ENCODE measurements around the gene CCDC192. TPM values are rescaled to one million over a fixed set of nuclear protein-coding genes. Genes with fewer than 3 reads are reported as not detected.

CCDC192 gene
- total RNA-seq, 2 experiments from 2014 or later = not detected

DNA sequence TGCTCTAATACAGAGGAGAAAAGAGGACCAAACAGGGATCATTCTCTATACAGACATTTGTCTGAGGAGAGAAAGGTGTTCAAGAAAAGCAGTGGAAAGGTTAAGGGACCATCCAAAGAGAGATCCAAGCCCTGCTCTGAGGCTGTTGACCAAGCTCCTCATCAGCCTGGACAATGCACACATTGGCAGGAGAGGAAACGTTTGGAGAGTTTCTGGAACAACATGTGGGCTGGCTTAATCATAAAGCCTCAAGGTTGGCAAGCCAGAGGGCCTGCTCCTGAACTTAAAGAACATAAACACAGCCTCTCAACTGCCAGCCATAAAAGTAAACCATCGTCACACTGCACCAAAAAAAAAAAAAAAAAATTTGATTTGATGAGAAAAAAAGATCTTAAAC, 196.0 kb downstream of the CCDC192 start:
- no peak for DNase-seq
- Mint-ChIP-seq H3K9me3 (no peaks in the 10 kb centered on the region), H3K4me1 (ENCODE audit: low read depth) (no peaks in the 10 kb centered on the region), H3K27ac (no peak overlapping the region), H3K36me3 (ENCODE audit: low read depth) (no peaks in the 10 kb centered on the region), H3K4me3 (no peak overlapping the region), H3K27me3 (no peaks in the 10 kb centered on the region)
- H3K36me3 ChIP-seq (ENCODE audit: insufficient read depth, low read length) = no peaks in the 10 kb centered on the region
- no peak for ATAC-seq (ENCODE audit: poor library complexity)
- no peaks in the 10 kb centered on the region for H3K27me3 ChIP-seq (ENCODE audit: control insufficient read depth in 1 of 2, insufficient read depth in 2 of 2, low read length in 2 of 2)
- TF ChIP-seq, protein P1, sequence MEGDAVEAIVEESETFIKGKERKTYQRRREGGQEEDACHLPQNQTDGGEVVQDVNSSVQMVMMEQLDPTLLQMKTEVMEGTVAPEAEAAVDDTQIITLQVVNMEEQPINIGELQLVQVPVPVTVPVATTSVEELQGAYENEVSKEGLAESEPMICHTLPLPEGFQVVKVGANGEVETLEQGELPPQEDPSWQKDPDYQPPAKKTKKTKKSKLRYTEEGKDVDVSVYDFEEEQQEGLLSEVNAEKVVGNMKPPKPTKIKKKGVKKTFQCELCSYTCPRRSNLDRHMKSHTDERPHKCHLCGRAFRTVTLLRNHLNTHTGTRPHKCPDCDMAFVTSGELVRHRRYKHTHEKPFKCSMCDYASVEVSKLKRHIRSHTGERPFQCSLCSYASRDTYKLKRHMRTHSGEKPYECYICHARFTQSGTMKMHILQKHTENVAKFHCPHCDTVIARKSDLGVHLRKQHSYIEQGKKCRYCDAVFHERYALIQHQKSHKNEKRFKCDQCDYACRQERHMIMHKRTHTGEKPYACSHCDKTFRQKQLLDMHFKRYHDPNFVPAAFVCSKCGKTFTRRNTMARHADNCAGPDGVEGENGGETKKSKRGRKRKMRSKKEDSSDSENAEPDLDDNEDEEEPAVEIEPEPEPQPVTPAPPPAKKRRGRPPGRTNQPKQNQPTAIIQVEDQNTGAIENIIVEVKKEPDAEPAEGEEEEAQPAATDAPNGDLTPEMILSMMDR (IDR thresholded peaks at IDR 0.05) = no peak
- H3K27ac ChIP-seq (ENCODE audit: low read depth in 1 of 2, low read length in 2 of 2) = no peak overlapping the region
- intact Hi-C loops (cut with DNase I, micrococcal nuclease) = no loop called here
- H3K9me3 ChIP-seq (ENCODE audit: control insufficient read depth in 1 of 2, insufficient read depth in 1 of 2, low read length in 2 of 2) = no peaks in the 10 kb centered on the region
- H3K4me1 ChIP-seq (ENCODE audit: insufficient read depth, low read length) = no peaks in the 10 kb centered on the region
- CTCF ChIA-PET = no interaction called here
- POLR2A ChIA-PET = interaction anchor here (0.6 kb wide), 1 partner anchor 15 kb away, joined by 4 read pairs; no protein-coding TSS in a partner anchor
- H3K4me3 ChIP-seq (ENCODE audit: low read length) = no peak overlapping the region

DNA sequence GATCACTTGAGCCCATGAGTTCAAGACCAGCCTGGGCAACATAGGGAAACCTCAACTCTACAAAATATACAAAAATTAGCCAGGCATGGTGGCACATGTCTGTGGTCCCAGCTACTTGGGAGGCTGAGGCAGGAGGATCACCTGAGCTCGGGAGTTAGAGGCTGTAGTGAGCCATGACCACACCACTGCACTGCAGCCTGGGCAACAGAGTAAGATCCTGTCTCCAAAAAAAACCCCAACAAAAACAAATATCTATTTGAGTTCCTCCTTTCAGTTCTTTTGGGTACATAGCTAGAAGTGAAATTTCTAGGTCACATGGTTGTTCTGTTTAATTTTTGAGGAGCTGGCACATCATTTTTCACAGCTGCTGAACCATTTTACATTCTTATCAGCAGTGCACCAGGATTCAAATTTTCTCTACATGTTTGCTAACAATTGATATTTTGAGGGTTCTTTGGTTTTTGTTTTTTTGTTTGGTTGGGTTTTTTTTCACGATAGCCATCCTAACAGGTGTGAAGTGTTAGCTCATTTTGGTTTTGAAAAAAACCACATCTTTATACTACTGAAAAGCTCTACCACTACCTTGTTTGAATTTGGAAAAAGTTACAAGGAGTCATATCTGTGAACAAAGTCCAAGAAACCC, 203.5 kb downstream of the CCDC192 start:
- no peak overlapping the region for H3K4me3 Mint-ChIP-seq
- no peaks in the 10 kb centered on the region for H3K9me3 Mint-ChIP-seq
- H3K4me1 ChIP-seq (ENCODE audit: insufficient read depth, low read length) = no peaks in the 10 kb centered on the region
- ChIA-PET POLR2A (no interaction called here), CTCF (no interaction called here)
- no peaks in the 10 kb centered on the region for H3K36me3 ChIP-seq (ENCODE audit: insufficient read depth, low read length)
- H3K27me3 Mint-ChIP-seq = no peaks in the 10 kb centered on the region
- H3K9me3 ChIP-seq (ENCODE audit: control insufficient read depth in 1 of 2, insufficient read depth in 1 of 2, low read length in 2 of 2) = no peaks in the 10 kb centered on the region
- no peaks in the 10 kb centered on the region for H3K4me1 Mint-ChIP-seq (ENCODE audit: low read depth)
- ATAC-seq (ENCODE audit: poor library complexity) (no peak), DNase-seq (no peak)
- no peaks in the 10 kb centered on the region for H3K36me3 Mint-ChIP-seq (ENCODE audit: low read depth)
- no peak overlapping the region for H3K27ac ChIP-seq (ENCODE audit: low read depth in 1 of 2, low read length in 2 of 2)
- intact Hi-C loops (cut with DNase I, micrococcal nuclease) = no loop called here
- no peaks in the 10 kb centered on the region for H3K27me3 ChIP-seq (ENCODE audit: control insufficient read depth in 1 of 2, insufficient read depth in 2 of 2, low read length in 2 of 2)
- no peak overlapping the region for H3K4me3 ChIP-seq (ENCODE audit: low read length)
- TF ChIP-seq, protein P1 (IDR thresholded peaks at IDR 0.05) = no peak
- H3K27ac Mint-ChIP-seq = no peak overlapping the region

DNA sequence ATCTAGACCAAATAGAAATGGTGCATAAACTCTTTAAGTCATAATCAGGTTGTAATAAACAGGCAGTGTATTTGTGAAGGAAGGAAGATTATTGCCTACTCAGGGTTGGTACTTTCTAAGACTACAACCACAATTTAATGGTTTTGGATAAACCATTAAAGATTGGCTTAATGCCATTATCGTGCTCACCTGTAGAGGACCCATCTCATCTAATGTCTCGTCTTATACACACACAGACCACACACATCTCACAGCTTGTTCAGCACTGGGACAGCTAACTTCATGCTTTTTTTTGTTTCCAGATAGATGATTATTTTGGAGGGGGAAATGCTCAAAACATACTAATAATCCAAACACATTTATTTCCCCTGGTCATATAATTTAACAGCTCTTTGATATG, 204.7 kb downstream of the CCDC192 start:
- no peak for ATAC-seq (ENCODE audit: poor library complexity)
- no peaks in the 10 kb centered on the region for H3K36me3 Mint-ChIP-seq (ENCODE audit: low read depth)
- POLR2A ChIA-PET = no interaction called here

More for the DNA sequence above, 204.7 kb downstream of the CCDC192 start:
- H3K27ac ChIP-seq (ENCODE audit: low read depth in 1 of 2, low read length in 2 of 2) = no peak overlapping the region
- H3K4me1 ChIP-seq (ENCODE audit: insufficient read depth, low read length) = no peaks in the 10 kb centered on the region
- Mint-ChIP-seq H3K27me3 (no peaks in the 10 kb centered on the region), H3K4me3 (no peak overlapping the region), H3K27ac (no peak overlapping the region), H3K4me1 (ENCODE audit: low read depth) (no peaks in the 10 kb centered on the region), H3K9me3 (no peaks in the 10 kb centered on the region)
- no peaks in the 10 kb centered on the region for H3K27me3 ChIP-seq (ENCODE audit: control insufficient read depth in 1 of 2, insufficient read depth in 2 of 2, low read length in 2 of 2)
- H3K36me3 ChIP-seq (ENCODE audit: insufficient read depth, low read length) = no peaks in the 10 kb centered on the region
- TF ChIP-seq, protein P1 (IDR thresholded peaks at IDR 0.05) = no peak
- H3K9me3 ChIP-seq (ENCODE audit: control insufficient read depth in 1 of 2, insufficient read depth in 1 of 2, low read length in 2 of 2) = no peaks in the 10 kb centered on the region
- CTCF ChIA-PET = no interaction called here
- H3K4me3 ChIP-seq (ENCODE audit: low read length) = no peak overlapping the region
- intact Hi-C loops (cut with DNase I, micrococcal nuclease) = no loop called here
- peak in 1 of 14 experiments; percentile 3 for DNase-seq

Measured in CD4-positive, alpha-beta T cell (primary cell).